Panc1 (cell line): ENCODE data around the gene KIRREL3.

Source experiments
- CTCF ChIP-seq: fragments of 450-650 bp; IDR thresholded peaks from 2 replicates; pipeline ENCODE4 v1.5.1; 2017; ENCODE audit warnings: mild to moderate bottlenecking
- POLR2AphosphoS5 ChIP-seq: IDR thresholded peaks from 2 replicates; pipeline ENCODE4 v1.6.1; 2012; ENCODE audit warnings: mild to moderate bottlenecking, low read depth, low read length, moderate library complexity
- REST ChIP-seq, 2 experiments: IDR thresholded peaks; 2 replicates each; pipeline ENCODE4 v1.6.1; 2011 to 2012; ENCODE audit warnings: low read depth in 2 of 2, control low read depth in 1 of 2, low read length in 1 of 2, mild to moderate bottlenecking in 1 of 2, moderate library complexity in 1 of 2; ENCODE audit not compliant: insufficient read depth in 1 of 2
- SIN3A ChIP-seq: IDR thresholded peaks from 2 replicates; pipeline ENCODE4 v1.6.1; 2012; ENCODE audit warnings: low read depth, mild to moderate bottlenecking, low read length, moderate library complexity, borderline replicate concordance; ENCODE audit not compliant: insufficient read depth
- TCF7L2 ChIP-seq: IDR thresholded peaks from 2 replicates; pipeline ENCODE4 v1.6.1; 2011; ENCODE audit warnings: mild to moderate bottlenecking, low read depth, low read length, inconsistent platforms

- TF ChIP-seq CTCF (no peak), POLR2AphosphoS5 (no peak), SIN3A (no peak), REST (IDR thresholded peaks at IDR 0.05; ENCODE audit: insufficient read depth in 1 of 2, low read depth in 2 of 2, low read length in 1 of 2) (no peak), TCF7L2 (no peak)
These were observed 505.7 kb downstream of the KIRREL3 start for GRCh38 chr11:126494831-126495230.
